Stimulated activated CD8-positive, alpha-beta memory T cell treated with anti-CD3 and anti-CD28 coated beads, Interleukin-7, amount 100 ng/mL, for 4 hours (primary cell): Measurements from ENCODE around the gene THY1.
"Not testable (repeated sequence)": the region's sequence is repeated elsewhere in the genome, so short reads cannot be mapped to it uniquely, and the experiment has no call there.

ENCODE experiments used
- DNase-seq, 2 donors: peaks; one replicate each; pipeline ENCODE4 v3.0.0-alpha.2; 2020; ENCODE audit warnings: low read depth in 2 of 2

Gene THY1

GRCh38 chr11:119418759-119419158, 4.2 kb downstream of the THY1 start:
- DNase-seq: no peak

GRCh38 chr11:119417726-119418540, 5.0 kb downstream of the THY1 start:
- no peak for DNase-seq

- no peak for DNase-seq
Measured at GRCh38 chr11:119416606-119417580, 6.1 kb downstream of the THY1 start.

- no peak for DNase-seq
Measured at GRCh38 chr11:119415966-119416365, 7.0 kb downstream of the THY1 start.

GRCh38 chr11:119415517-119415916, 7.5 kb downstream of the THY1 start:
- no peak for DNase-seq

GRCh38 chr11:119414734-119415133, 8.2 kb downstream of the THY1 start:
- DNase-seq: no peak

- DNase-seq: no peak
Measured at GRCh38 chr11:119414321-119414720, 8.7 kb downstream of the THY1 start.

GRCh38 chr11:119412072-119412471, 10.9 kb downstream of the THY1 start:
- DNase-seq: no peak

GRCh38 chr11:119410501-119410900, 12.5 kb downstream of the THY1 start:
- DNase-seq: no peak

- DNase-seq: no peak
Measured at GRCh38 chr11:119409731-119410130, 13.2 kb downstream of the THY1 start.

- DNase-seq: no peak
Measured at GRCh38 chr11:119406005-119406404, 17.0 kb downstream of the THY1 start.

GRCh38 chr11:119405448-119405847, 17.5 kb downstream of the THY1 start:
- DNase-seq: not testable (repeated sequence)

GRCh38 chr11:119404872-119405271, 18.1 kb downstream of the THY1 start:
- no peak for DNase-seq

- no peak for DNase-seq
Measured at GRCh38 chr11:119403021-119403420, 20.0 kb downstream of the THY1 start.

GRCh38 chr11:119402470-119402869, 20.5 kb downstream of the THY1 start:
- DNase-seq: no peak

- no peak for DNase-seq
Measured at GRCh38 chr11:119400860-119401259, 22.1 kb downstream of the THY1 start.

GRCh38 chr11:119397740-119398139, 25.2 kb downstream of the THY1 start:
- no peak for DNase-seq

GRCh38 chr11:119396835-119397234, 26.1 kb downstream of the THY1 start:
- DNase-seq: no peak

- no peak for DNase-seq
Measured at GRCh38 chr11:119391275-119391674, 31.7 kb downstream of the THY1 start.

GRCh38 chr11:119389611-119390254, 33.2 kb downstream of the THY1 start:
- no peak for DNase-seq

- no peak for DNase-seq
Measured at GRCh38 chr11:119388103-119388502, 34.9 kb downstream of the THY1 start.

- no peak for DNase-seq
Measured at GRCh38 chr11:119384332-119384731, 38.6 kb downstream of the THY1 start.
